Measurements from ENCODE around the gene COLGALT1. TPM values are rescaled to one million over a fixed set of nuclear protein-coding genes. Genes with fewer than 3 reads are reported as not detected.
"Not testable (repeated sequence)": the region's sequence is repeated elsewhere in the genome, so short reads cannot be mapped to it uniquely, and the experiment has no call there.

COLGALT1 gene
- polyA plus RNA-seq, 1 of the 3 experiments (the other 2 are of a cell fraction): 83.8 TPM

DNA sequence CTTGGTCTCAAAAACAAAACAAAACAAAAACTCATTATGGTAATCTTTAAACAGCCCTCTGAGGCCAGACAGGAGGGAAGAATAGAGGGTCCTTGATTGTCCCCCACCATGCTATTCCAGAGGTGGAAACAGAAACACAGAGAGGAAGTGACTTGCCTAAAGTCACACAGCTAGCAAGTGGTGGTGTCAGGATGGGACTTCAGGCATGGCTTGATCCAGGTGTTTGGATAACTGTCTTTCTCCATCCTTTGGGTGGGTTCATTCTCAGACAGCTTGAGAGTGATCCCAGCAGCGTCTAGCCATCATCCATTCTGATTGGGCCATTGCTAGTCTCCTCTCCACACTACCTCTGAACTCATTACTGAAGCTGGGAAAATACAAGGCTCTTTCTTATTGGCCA, 12.5 kb downstream of the COLGALT1 start (continued):
- TF ChIP-seq SIN3A (IDR thresholded peaks at IDR 0.05; ENCODE audit: borderline replicate concordance, low read depth, low read length) (no peak), EP300 (IDR thresholded peaks at IDR 0.05; ENCODE audit: borderline replicate concordance in 1 of 2, low read depth in 1 of 2, low read length in 1 of 2) (no peak), MEF2A (IDR thresholded peaks at IDR 0.05; ENCODE audit: borderline replicate concordance, low read depth) (no peak), POLR2AphosphoS5 (IDR thresholded peaks at IDR 0.05; ENCODE audit: low read depth, low read length) (no peak), RCOR1 (IDR thresholded peaks at IDR 0.05; ENCODE audit: low read length) (no peak), RXRA (IDR thresholded peaks at IDR 0.05; ENCODE audit: borderline replicate concordance, low read depth) (no peak), TAF1 (IDR thresholded peaks at IDR 0.05; ENCODE audit: borderline replicate concordance, low read depth, low read length) (no peak)
- TF ChIP-seq, protein P1, sequence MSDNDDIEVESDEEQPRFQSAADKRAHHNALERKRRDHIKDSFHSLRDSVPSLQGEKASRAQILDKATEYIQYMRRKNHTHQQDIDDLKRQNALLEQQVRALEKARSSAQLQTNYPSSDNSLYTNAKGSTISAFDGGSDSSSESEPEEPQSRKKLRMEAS (IDR thresholded peaks at IDR 0.05; ENCODE audit: low read depth): no peak

DNA sequence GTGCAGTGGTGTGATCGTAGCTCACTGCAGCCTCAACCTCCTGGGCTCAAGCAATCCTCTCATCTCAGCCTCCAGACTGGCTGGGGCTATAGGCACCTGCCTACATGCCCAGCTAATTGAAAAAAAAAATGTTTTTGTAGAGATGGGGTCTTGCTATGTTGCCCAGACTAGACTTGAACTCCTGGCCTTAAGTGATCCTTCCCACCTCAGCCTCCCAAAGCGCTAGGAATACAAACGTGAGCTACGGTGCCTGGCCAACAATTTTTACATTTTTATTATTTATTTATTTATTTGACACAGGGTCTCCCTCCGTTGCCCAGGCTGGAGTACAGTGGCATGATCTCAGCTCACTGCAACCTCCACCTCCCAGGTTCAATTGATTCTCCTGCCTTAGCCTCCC, 14.8 kb downstream of the COLGALT1 start:
- H3K4me2 ChIP-seq; H4K20me1 ChIP-seq (ENCODE audit: insufficient read depth); H3K4me1 ChIP-seq (ENCODE audit: control insufficient read depth in 1 of 2, insufficient read depth in 2 of 2, low read depth in 1 of 2, low read length in 1 of 2); H3K4me3 ChIP-seq (ENCODE audit: low read depth in 2 of 2, low read length in 1 of 2); H3K79me2 ChIP-seq (ENCODE audit: insufficient read depth); DNase-seq; H3K9me2 ChIP-seq; H3K27me3 ChIP-seq (ENCODE audit: insufficient read depth); H2AFZ ChIP-seq (ENCODE audit: low read depth); H3K9ac ChIP-seq; H3F3A ChIP-seq (replicated peaks; ENCODE audit: insufficient read depth); H3K9me3 ChIP-seq; POLR2A ChIA-PET; H3K27ac ChIP-seq (ENCODE audit: low read depth in 2 of 2, low read length in 1 of 2): not testable (repeated sequence)
- 95% methylated on average over 5 of the region's 5 CpGs for WGBS (ENCODE audit: low lambda C conversion rate)
- H3K36me3 ChIP-seq (replicated peaks in 1 of 2; ENCODE audit: control insufficient read depth in 1 of 2, insufficient read depth in 2 of 2, low read length in 1 of 2): peaks cover 11 to 16% of the 10 kb centered on the region in 2 experiments
- CTCF ChIA-PET: interaction anchor here (1.2 to 1.5 kb wide), 3 partner anchors 11 to 116 kb away, joined by 3 to 4 read pairs (median 3); no protein-coding TSS in a partner anchor

DNA sequence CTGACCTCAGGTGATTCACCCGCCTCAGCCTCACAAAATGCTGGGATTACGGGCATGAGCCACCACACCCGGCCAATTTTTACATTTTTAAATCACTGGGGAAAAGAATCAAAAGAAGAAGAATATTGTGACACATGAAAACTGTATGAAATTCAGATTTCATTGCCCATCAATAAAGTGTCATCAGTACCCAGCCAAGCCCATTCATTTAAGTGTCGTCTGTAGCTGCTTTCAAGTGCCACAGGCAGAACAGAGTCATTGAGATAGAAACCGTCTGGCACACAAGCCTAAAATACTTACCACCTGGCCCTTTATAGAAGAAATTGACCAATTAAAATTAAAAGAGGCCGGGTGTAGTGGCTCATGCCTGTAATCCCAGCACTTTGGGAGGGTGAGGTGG, 15.3 kb downstream of the COLGALT1 start:
- Histone ChIP-seq H3K79me2 (ENCODE audit: insufficient read depth) (no peaks in the 10 kb centered on the region), H3K36me3 (replicated peaks in 1 of 2; ENCODE audit: control insufficient read depth in 1 of 2, insufficient read depth in 2 of 2, low read length in 1 of 2) (peaks cover 11 to 18% of the 10 kb centered on the region in 2 experiments), H3K9ac (no peak overlapping the region), H3K27me3 (ENCODE audit: insufficient read depth) (no peaks in the 10 kb centered on the region), H3K4me3 (ENCODE audit: low read depth in 2 of 2, low read length in 1 of 2) (no peak overlapping the region), H2AFZ (ENCODE audit: low read depth) (no peak overlapping the region), H3K27ac (ENCODE audit: low read depth in 2 of 2, low read length in 1 of 2) (no peak overlapping the region), H3F3A (replicated peaks; ENCODE audit: insufficient read depth) (peaks cover 9% of the 10 kb centered on the region), H4K20me1 (ENCODE audit: insufficient read depth) (0 out of 2 replicates have a peak, but pooled peaks cover 3% of the 10 kb centered on the region), H3K9me2 (no peaks in the 10 kb centered on the region), H3K4me2 (no peak overlapping the region), H3K4me1 (ENCODE audit: control insufficient read depth in 1 of 2, insufficient read depth in 2 of 2, low read depth in 1 of 2, low read length in 1 of 2) (no peaks in the 10 kb centered on the region), H3K9me3 (no peaks in the 10 kb centered on the region)
- POLR2A ChIA-PET: no interaction called here
- TF ChIP-seq ELF1 (IDR thresholded peaks at IDR 0.05) (no peak), NRF1 (IDR thresholded peaks at IDR 0.05; ENCODE audit: low read depth, low read length) (no peak), NFIC (IDR thresholded peaks at IDR 0.05; ENCODE audit: borderline replicate concordance) (no peak), RAD21 (IDR thresholded peaks at IDR 0.05; ENCODE audit: low read length) (no peak), TCF12 (IDR thresholded peaks at IDR 0.05) (no peak), JUND (IDR thresholded peaks at IDR 0.05) (no peak), RCOR1 (IDR thresholded peaks at IDR 0.05; ENCODE audit: low read length) (no peak), RXRA (IDR thresholded peaks at IDR 0.05; ENCODE audit: borderline replicate concordance, low read depth) (no peak), CHD2 (IDR thresholded peaks at IDR 0.05; ENCODE audit: low read length, partially characterized antibody) (no peak), EZH2phosphoT487 (IDR thresholded peaks at IDR 0.05; ENCODE audit: borderline replicate concordance, low read depth) (no peak), MXI1 (IDR thresholded peaks at IDR 0.05; ENCODE audit: low read depth, low read length) (no peak), GATA2 (CRISPR knock-in tag; IDR thresholded peaks at IDR 0.05) (no peak)
- TF ChIP-seq, protein P1 (IDR thresholded peaks at IDR 0.05; ENCODE audit: low read depth): no peak
- TF ChIP-seq, protein P2, sequence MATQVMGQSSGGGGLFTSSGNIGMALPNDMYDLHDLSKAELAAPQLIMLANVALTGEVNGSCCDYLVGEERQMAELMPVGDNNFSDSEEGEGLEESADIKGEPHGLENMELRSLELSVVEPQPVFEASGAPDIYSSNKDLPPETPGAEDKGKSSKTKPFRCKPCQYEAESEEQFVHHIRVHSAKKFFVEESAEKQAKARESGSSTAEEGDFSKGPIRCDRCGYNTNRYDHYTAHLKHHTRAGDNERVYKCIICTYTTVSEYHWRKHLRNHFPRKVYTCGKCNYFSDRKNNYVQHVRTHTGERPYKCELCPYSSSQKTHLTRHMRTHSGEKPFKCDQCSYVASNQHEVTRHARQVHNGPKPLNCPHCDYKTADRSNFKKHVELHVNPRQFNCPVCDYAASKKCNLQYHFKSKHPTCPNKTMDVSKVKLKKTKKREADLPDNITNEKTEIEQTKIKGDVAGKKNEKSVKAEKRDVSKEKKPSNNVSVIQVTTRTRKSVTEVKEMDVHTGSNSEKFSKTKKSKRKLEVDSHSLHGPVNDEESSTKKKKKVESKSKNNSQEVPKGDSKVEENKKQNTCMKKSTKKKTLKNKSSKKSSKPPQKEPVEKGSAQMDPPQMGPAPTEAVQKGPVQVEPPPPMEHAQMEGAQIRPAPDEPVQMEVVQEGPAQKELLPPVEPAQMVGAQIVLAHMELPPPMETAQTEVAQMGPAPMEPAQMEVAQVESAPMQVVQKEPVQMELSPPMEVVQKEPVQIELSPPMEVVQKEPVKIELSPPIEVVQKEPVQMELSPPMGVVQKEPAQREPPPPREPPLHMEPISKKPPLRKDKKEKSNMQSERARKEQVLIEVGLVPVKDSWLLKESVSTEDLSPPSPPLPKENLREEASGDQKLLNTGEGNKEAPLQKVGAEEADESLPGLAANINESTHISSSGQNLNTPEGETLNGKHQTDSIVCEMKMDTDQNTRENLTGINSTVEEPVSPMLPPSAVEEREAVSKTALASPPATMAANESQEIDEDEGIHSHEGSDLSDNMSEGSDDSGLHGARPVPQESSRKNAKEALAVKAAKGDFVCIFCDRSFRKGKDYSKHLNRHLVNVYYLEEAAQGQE (IDR thresholded peaks at IDR 0.05; ENCODE audit: low read depth, low read length): no peak
- TF ChIP-seq, protein P3, sequence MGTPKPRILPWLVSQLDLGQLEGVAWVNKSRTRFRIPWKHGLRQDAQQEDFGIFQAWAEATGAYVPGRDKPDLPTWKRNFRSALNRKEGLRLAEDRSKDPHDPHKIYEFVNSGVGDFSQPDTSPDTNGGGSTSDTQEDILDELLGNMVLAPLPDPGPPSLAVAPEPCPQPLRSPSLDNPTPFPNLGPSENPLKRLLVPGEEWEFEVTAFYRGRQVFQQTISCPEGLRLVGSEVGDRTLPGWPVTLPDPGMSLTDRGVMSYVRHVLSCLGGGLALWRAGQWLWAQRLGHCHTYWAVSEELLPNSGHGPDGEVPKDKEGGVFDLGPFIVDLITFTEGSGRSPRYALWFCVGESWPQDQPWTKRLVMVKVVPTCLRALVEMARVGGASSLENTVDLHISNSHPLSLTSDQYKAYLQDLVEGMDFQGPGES (IDR thresholded peaks at IDR 0.05; ENCODE audit: low read depth, low read length): no peak
- TF ChIP-seq, protein P4, sequence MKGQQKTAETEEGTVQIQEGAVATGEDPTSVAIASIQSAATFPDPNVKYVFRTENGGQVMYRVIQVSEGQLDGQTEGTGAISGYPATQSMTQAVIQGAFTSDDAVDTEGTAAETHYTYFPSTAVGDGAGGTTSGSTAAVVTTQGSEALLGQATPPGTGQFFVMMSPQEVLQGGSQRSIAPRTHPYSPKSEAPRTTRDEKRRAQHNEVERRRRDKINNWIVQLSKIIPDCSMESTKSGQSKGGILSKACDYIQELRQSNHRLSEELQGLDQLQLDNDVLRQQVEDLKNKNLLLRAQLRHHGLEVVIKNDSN (IDR thresholded peaks at IDR 0.05; ENCODE audit: borderline replicate concordance, low read depth): no peak
- CTCF ChIA-PET: interaction anchor here (1.2 to 1.5 kb wide), 3 partner anchors 12 to 116 kb away, joined by 3 to 4 read pairs (median 3); no protein-coding TSS in a partner anchor
- no peak for DNase-seq
- WGBS (ENCODE audit: low lambda C conversion rate): 90% methylated on average over 6 of the region's 6 CpGs

All from SK-N-SH (cell line).